ENCODE data around the gene CACNA1F. TPM values are rescaled to one million over a fixed set of nuclear protein-coding genes. Genes with fewer than 3 reads are reported as not detected.

Gene CACNA1F
- total RNA-seq, 2 experiments from 2014 or later = 1.1 to 1.2 TPM

DNA sequence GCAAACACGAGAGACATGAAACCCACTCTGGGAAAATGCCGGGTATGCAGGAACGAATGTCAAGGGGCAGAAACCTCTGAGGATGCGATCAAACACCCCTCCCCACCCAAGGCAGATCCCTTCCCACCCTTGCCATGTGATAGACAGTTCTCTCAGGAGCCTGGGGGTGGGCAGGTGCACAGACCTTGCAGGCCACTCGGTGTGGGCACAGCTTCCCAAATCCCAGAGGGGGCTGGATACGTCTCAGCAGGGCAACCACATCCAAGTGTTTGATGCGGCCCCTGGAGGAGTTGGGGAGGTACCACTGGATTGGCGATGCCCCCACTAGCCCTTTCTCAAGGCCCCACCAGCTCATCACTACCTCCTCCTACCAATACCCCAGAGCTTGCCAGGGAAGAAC lies 22.7 kb downstream of the CACNA1F start:
- H3K36me3 Mint-ChIP-seq (ENCODE audit: low read depth) = no peaks in the 10 kb centered on the region
- H3K27me3 Mint-ChIP-seq = no peaks in the 10 kb centered on the region
- H3K9me3 Mint-ChIP-seq = no peaks in the 10 kb centered on the region
- ATAC-seq (ENCODE audit: poor library complexity) (no peak), DNase-seq (no peak)
- no peaks in the 10 kb centered on the region for H3K4me1 Mint-ChIP-seq (ENCODE audit: low read depth)
- TF ChIP-seq, protein P1, sequence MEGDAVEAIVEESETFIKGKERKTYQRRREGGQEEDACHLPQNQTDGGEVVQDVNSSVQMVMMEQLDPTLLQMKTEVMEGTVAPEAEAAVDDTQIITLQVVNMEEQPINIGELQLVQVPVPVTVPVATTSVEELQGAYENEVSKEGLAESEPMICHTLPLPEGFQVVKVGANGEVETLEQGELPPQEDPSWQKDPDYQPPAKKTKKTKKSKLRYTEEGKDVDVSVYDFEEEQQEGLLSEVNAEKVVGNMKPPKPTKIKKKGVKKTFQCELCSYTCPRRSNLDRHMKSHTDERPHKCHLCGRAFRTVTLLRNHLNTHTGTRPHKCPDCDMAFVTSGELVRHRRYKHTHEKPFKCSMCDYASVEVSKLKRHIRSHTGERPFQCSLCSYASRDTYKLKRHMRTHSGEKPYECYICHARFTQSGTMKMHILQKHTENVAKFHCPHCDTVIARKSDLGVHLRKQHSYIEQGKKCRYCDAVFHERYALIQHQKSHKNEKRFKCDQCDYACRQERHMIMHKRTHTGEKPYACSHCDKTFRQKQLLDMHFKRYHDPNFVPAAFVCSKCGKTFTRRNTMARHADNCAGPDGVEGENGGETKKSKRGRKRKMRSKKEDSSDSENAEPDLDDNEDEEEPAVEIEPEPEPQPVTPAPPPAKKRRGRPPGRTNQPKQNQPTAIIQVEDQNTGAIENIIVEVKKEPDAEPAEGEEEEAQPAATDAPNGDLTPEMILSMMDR (IDR thresholded peaks at IDR 0.05) = no peak
- CTCF ChIA-PET = no interaction called here
- H3K27ac Mint-ChIP-seq = no peak overlapping the region
- H3K27me3 ChIP-seq (ENCODE audit: control insufficient read depth in 1 of 2, insufficient read depth in 2 of 2, low read length in 2 of 2) = no peaks in the 10 kb centered on the region
- no peak overlapping the region for H3K4me3 Mint-ChIP-seq
- H3K4me1 ChIP-seq (ENCODE audit: insufficient read depth, low read length) = no peaks in the 10 kb centered on the region
- no peak overlapping the region for H3K4me3 ChIP-seq (ENCODE audit: low read length)
- POLR2A ChIA-PET = no interaction called here
- no peaks in the 10 kb centered on the region for H3K9me3 ChIP-seq (ENCODE audit: control insufficient read depth in 1 of 2, insufficient read depth in 1 of 2, low read length in 2 of 2)
- intact Hi-C loops (cut with DNase I, micrococcal nuclease) = no loop called here
- H3K36me3 ChIP-seq (ENCODE audit: insufficient read depth, low read length) = no peaks in the 10 kb centered on the region
- no peak overlapping the region for H3K27ac ChIP-seq (ENCODE audit: low read depth in 1 of 2, low read length in 2 of 2)

DNA sequence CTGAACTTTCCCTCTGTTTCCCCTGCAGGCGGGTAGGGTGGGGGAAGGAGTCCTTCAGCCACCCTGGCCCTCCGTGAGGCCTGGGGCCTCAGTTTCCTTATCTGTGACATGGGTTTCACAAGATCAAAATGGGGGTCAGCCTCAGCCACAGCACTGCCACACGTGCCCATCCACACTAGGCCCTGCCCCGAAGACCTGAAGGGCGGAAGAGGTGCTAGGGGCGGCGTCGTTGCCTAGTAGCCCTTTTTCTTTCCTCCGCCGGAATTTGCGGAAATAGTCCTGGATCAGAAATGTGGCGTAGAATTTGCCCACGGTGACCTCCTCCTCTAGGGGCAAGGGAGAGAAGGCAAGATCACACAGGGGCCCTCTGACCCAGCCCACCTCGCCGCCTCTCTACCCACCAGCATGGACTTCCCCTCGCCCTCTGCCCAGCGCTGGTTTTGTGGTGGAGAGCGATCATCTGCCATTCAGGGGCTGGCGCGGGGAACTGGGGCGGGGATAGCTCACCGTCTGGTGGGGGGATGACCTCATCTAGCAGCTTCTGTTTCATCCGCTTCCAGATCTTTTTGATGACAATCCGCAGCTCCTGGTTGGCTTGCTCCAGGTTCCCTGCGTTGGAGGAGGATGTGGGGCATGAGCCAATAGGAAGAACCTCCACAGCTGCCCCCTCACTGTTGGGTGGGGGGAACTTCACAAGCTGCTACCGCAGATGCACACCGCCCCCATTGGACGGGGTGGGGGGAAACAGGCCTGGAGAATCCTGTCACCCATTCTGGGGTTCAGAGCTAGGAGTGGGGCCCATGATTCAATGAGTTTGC lies 23.5 kb downstream of the CACNA1F start:
- no peak overlapping the region for H3K27ac Mint-ChIP-seq
- no peaks in the 10 kb centered on the region for H3K4me1 ChIP-seq (ENCODE audit: insufficient read depth, low read length)
- no peaks in the 10 kb centered on the region for H3K27me3 Mint-ChIP-seq
- CTCF ChIA-PET = no interaction called here
- ATAC-seq (ENCODE audit: poor library complexity) = no peak
- H3K9me3 Mint-ChIP-seq = no peaks in the 10 kb centered on the region
- intact Hi-C loops (cut with DNase I, micrococcal nuclease) = no loop called here
- H3K9me3 ChIP-seq (ENCODE audit: control insufficient read depth in 1 of 2, insufficient read depth in 1 of 2, low read length in 2 of 2) = no peaks in the 10 kb centered on the region
- H3K36me3 Mint-ChIP-seq (ENCODE audit: low read depth) = no peaks in the 10 kb centered on the region
- H3K4me3 Mint-ChIP-seq = no peak overlapping the region
- no peak overlapping the region for H3K4me3 ChIP-seq (ENCODE audit: low read length)
- TF ChIP-seq, protein P1 (IDR thresholded peaks at IDR 0.05) = no peak
- DNase-seq = no peak
- POLR2A ChIA-PET = no interaction called here
- no peaks in the 10 kb centered on the region for H3K27me3 ChIP-seq (ENCODE audit: control insufficient read depth in 1 of 2, insufficient read depth in 2 of 2, low read length in 2 of 2)
- H3K4me1 Mint-ChIP-seq (ENCODE audit: low read depth) = no peaks in the 10 kb centered on the region
- H3K36me3 ChIP-seq (ENCODE audit: insufficient read depth, low read length) = no peaks in the 10 kb centered on the region
- no peak overlapping the region for H3K27ac ChIP-seq (ENCODE audit: low read depth in 1 of 2, low read length in 2 of 2)

DNA sequence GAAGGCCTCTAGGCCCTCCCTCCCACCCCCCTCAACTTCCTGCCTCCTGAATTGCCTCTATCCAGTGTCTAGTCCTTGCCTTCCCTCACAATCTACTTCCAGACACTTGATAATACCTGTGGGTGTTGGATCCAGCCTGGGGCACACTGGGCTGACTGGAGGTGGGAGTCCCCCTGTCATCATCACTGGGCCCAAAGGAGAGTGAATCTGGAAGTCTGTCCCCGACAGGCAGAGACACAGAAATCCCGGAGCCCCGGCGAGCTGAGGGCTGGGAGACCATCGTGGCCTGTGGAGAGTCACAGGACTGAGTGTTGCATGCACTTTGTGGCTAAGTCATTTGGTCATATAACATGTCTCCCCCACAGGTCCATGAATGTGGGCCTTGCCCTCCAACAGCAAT lies 24.7 kb downstream of the CACNA1F start:
- no peak overlapping the region for H3K4me3 ChIP-seq (ENCODE audit: low read length)
- no peaks in the 10 kb centered on the region for H3K9me3 ChIP-seq (ENCODE audit: control insufficient read depth in 1 of 2, insufficient read depth in 1 of 2, low read length in 2 of 2)
- intact Hi-C loops (cut with DNase I, micrococcal nuclease) = no loop called here
- DNase-seq (no peak), ATAC-seq (ENCODE audit: poor library complexity) (no peak)
- no peaks in the 10 kb centered on the region for H3K4me1 ChIP-seq (ENCODE audit: insufficient read depth, low read length)
- TF ChIP-seq, protein P1 (IDR thresholded peaks at IDR 0.05) = no peak
- Mint-ChIP-seq H3K9me3 (no peaks in the 10 kb centered on the region), H3K4me3 (no peak overlapping the region), H3K36me3 (ENCODE audit: low read depth) (no peaks in the 10 kb centered on the region), H3K27me3 (no peaks in the 10 kb centered on the region), H3K4me1 (ENCODE audit: low read depth) (no peaks in the 10 kb centered on the region), H3K27ac (no peak overlapping the region)
- no peaks in the 10 kb centered on the region for H3K36me3 ChIP-seq (ENCODE audit: insufficient read depth, low read length)
- POLR2A ChIA-PET = no interaction called here
- no peaks in the 10 kb centered on the region for H3K27me3 ChIP-seq (ENCODE audit: control insufficient read depth in 1 of 2, insufficient read depth in 2 of 2, low read length in 2 of 2)
- no peak overlapping the region for H3K27ac ChIP-seq (ENCODE audit: low read depth in 1 of 2, low read length in 2 of 2)
- CTCF ChIA-PET = no interaction called here

All from CD4-positive, alpha-beta T cell (primary cell).